ENCODE data around the gene SAMD5.

SAMD5 gene

GRCh38 chr6:147614501-147614900, 106.0 kb downstream of the SAMD5 start:
- 88% methylated on average over 2 of the region's 4 CpGs for WGBS
- Histone ChIP-seq H3K4ac (ENCODE audit: low read depth in 1 of 2, low read length in 2 of 2) (no peak overlapping the region), H3K18ac (ENCODE audit: low read depth in 1 of 2, low read length in 2 of 2) (no peak overlapping the region), H3K79me1 (replicated peaks; ENCODE audit: low read length, poor library complexity, severe bottlenecking) (no peaks in the 10 kb centered on the region), H3K9ac (ENCODE audit: low read length) (no peak overlapping the region), H3K14ac (ENCODE audit: low read length in 2 of 2) (no peak overlapping the region), H3K4me1 (ENCODE audit: control insufficient read depth, insufficient read depth, low read depth, low read length) (no peaks in the 10 kb centered on the region), H2BK12ac (ENCODE audit: low read length in 2 of 2) (no peak overlapping the region), H3K27ac (ENCODE audit: low read length, poor library complexity, severe bottlenecking) (no peak overlapping the region), H3K4me2 (ENCODE audit: low read length, poor library complexity, severe bottlenecking) (no peak overlapping the region), H3K9me3 (ENCODE audit: control insufficient read depth, low read length) (no peaks in the 10 kb centered on the region), H2AK5ac (ENCODE audit: low read length, severe bottlenecking) (no peak overlapping the region), H3K27me3 (ENCODE audit: control insufficient read depth in 1 of 2, insufficient read depth in 1 of 2, low read length in 2 of 2) (no peaks in the 10 kb centered on the region), H3K4me3 (ENCODE audit: insufficient read depth in 1 of 2, low read depth in 1 of 2, low read length in 2 of 2) (no peak overlapping the region), H2BK15ac (ENCODE audit: low read depth, poor library complexity, severe bottlenecking) (no peak overlapping the region), H3K23ac (ENCODE audit: low read length in 2 of 2) (no peak overlapping the region), H4K91ac (ENCODE audit: low read length) (no peak overlapping the region), H3K36me3 (ENCODE audit: control insufficient read depth in 1 of 2, insufficient read depth in 2 of 2, low read depth in 1 of 2, low read length in 2 of 2) (no peaks in the 10 kb centered on the region), H2AFZ (ENCODE audit: low read depth, low read length) (no peak overlapping the region), H2BK5ac (ENCODE audit: low read depth, low read length, poor library complexity, severe bottlenecking) (no peak overlapping the region), H2BK120ac (ENCODE audit: low read depth, low read length) (no peak overlapping the region), H4K8ac (ENCODE audit: low read length) (no peak overlapping the region)
- no peak for DNase-seq

GRCh38 chr6:147615659-147616456, 107.4 kb downstream of the SAMD5 start:
- H2BK120ac ChIP-seq (ENCODE audit: low read depth, low read length): no peak overlapping the region
- H3K18ac ChIP-seq (ENCODE audit: low read depth in 1 of 2, low read length in 2 of 2): no peak overlapping the region
- no peak overlapping the region for H2AK5ac ChIP-seq (ENCODE audit: low read length, severe bottlenecking)
- H2AFZ ChIP-seq (ENCODE audit: low read depth, low read length): no peak overlapping the region
- no peak overlapping the region for H2BK12ac ChIP-seq (ENCODE audit: low read length in 2 of 2)
- H4K8ac ChIP-seq (ENCODE audit: low read length): no peak overlapping the region
- no peak overlapping the region for H3K14ac ChIP-seq (ENCODE audit: low read length in 2 of 2)
- H3K79me1 ChIP-seq (replicated peaks; ENCODE audit: low read length, poor library complexity, severe bottlenecking): no peaks in the 10 kb centered on the region
- no peak overlapping the region for H3K4me2 ChIP-seq (ENCODE audit: low read length, poor library complexity, severe bottlenecking)
- WGBS: 71% methylated on average over 4 of the region's 6 CpGs
- no peak overlapping the region for H3K27ac ChIP-seq (ENCODE audit: low read length, poor library complexity, severe bottlenecking)
- no peak overlapping the region for H3K4ac ChIP-seq (ENCODE audit: low read depth in 1 of 2, low read length in 2 of 2)
- no peak overlapping the region for H3K9ac ChIP-seq (ENCODE audit: low read length)
- no peaks in the 10 kb centered on the region for H3K9me3 ChIP-seq (ENCODE audit: control insufficient read depth, low read length)
- H3K4me1 ChIP-seq (ENCODE audit: control insufficient read depth, insufficient read depth, low read depth, low read length): no peaks in the 10 kb centered on the region
- H3K23ac ChIP-seq (ENCODE audit: low read length in 2 of 2): no peak overlapping the region
- no peak overlapping the region for H2BK15ac ChIP-seq (ENCODE audit: low read depth, poor library complexity, severe bottlenecking)
- H4K91ac ChIP-seq (ENCODE audit: low read length): no peak overlapping the region
- no peak overlapping the region for H2BK5ac ChIP-seq (ENCODE audit: low read depth, low read length, poor library complexity, severe bottlenecking)
- no peak overlapping the region for H3K4me3 ChIP-seq (ENCODE audit: insufficient read depth in 1 of 2, low read depth in 1 of 2, low read length in 2 of 2)
- no peak for DNase-seq
- no peaks in the 10 kb centered on the region for H3K27me3 ChIP-seq (ENCODE audit: control insufficient read depth in 1 of 2, insufficient read depth in 1 of 2, low read length in 2 of 2)
- H3K36me3 ChIP-seq (ENCODE audit: control insufficient read depth in 1 of 2, insufficient read depth in 2 of 2, low read depth in 1 of 2, low read length in 2 of 2): no peaks in the 10 kb centered on the region

GRCh38 chr6:147617366-147617765, 108.9 kb downstream of the SAMD5 start:
- Histone ChIP-seq H2AFZ (ENCODE audit: low read depth, low read length) (no peak overlapping the region), H4K8ac (ENCODE audit: low read length) (no peak overlapping the region), H2AK5ac (ENCODE audit: low read length, severe bottlenecking) (no peak overlapping the region), H3K14ac (ENCODE audit: low read length in 2 of 2) (no peak overlapping the region), H2BK12ac (ENCODE audit: low read length in 2 of 2) (no peak overlapping the region), H3K9me3 (ENCODE audit: control insufficient read depth, low read length) (no peaks in the 10 kb centered on the region), H3K23ac (ENCODE audit: low read length in 2 of 2) (no peak overlapping the region), H2BK15ac (ENCODE audit: low read depth, poor library complexity, severe bottlenecking) (no peak overlapping the region), H3K9ac (ENCODE audit: low read length) (no peak overlapping the region), H3K79me1 (replicated peaks; ENCODE audit: low read length, poor library complexity, severe bottlenecking) (no peaks in the 10 kb centered on the region), H3K36me3 (ENCODE audit: control insufficient read depth in 1 of 2, insufficient read depth in 2 of 2, low read depth in 1 of 2, low read length in 2 of 2) (no peaks in the 10 kb centered on the region), H3K27me3 (ENCODE audit: control insufficient read depth in 1 of 2, insufficient read depth in 1 of 2, low read length in 2 of 2) (no peaks in the 10 kb centered on the region), H3K18ac (ENCODE audit: low read depth in 1 of 2, low read length in 2 of 2) (no peak overlapping the region), H2BK120ac (ENCODE audit: low read depth, low read length) (no peak overlapping the region), H3K4me1 (ENCODE audit: control insufficient read depth, insufficient read depth, low read depth, low read length) (no peaks in the 10 kb centered on the region), H3K4me3 (ENCODE audit: insufficient read depth in 1 of 2, low read depth in 1 of 2, low read length in 2 of 2) (no peak overlapping the region), H3K4me2 (ENCODE audit: low read length, poor library complexity, severe bottlenecking) (no peak overlapping the region), H4K91ac (ENCODE audit: low read length) (no peak overlapping the region), H2BK5ac (ENCODE audit: low read depth, low read length, poor library complexity, severe bottlenecking) (no peak overlapping the region), H3K27ac (ENCODE audit: low read length, poor library complexity, severe bottlenecking) (no peak overlapping the region), H3K4ac (ENCODE audit: low read depth in 1 of 2, low read length in 2 of 2) (no peak overlapping the region)
- WGBS: 100% methylated on average over 2 of the region's 3 CpGs
- DNase-seq: no peak

GRCh38 chr6:147618457-147618856, 110.0 kb downstream of the SAMD5 start:
- no peak overlapping the region for H3K4me3 ChIP-seq (ENCODE audit: insufficient read depth in 1 of 2, low read depth in 1 of 2, low read length in 2 of 2)
- 95% methylated on average over 6 of the region's 6 CpGs for WGBS
- no peak overlapping the region for H4K91ac ChIP-seq (ENCODE audit: low read length)
- DNase-seq: no peak
- no peak overlapping the region for H4K8ac ChIP-seq (ENCODE audit: low read length)
- no peaks in the 10 kb centered on the region for H3K9me3 ChIP-seq (ENCODE audit: control insufficient read depth, low read length)
- no peaks in the 10 kb centered on the region for H3K27me3 ChIP-seq (ENCODE audit: control insufficient read depth in 1 of 2, insufficient read depth in 1 of 2, low read length in 2 of 2)
- no peaks in the 10 kb centered on the region for H3K4me1 ChIP-seq (ENCODE audit: control insufficient read depth, insufficient read depth, low read depth, low read length)
- no peak overlapping the region for H2AFZ ChIP-seq (ENCODE audit: low read depth, low read length)
- no peak overlapping the region for H3K14ac ChIP-seq (ENCODE audit: low read length in 2 of 2)
- H2AK5ac ChIP-seq (ENCODE audit: low read length, severe bottlenecking): no peak overlapping the region
- no peak overlapping the region for H3K18ac ChIP-seq (ENCODE audit: low read depth in 1 of 2, low read length in 2 of 2)
- no peaks in the 10 kb centered on the region for H3K79me1 ChIP-seq (replicated peaks; ENCODE audit: low read length, poor library complexity, severe bottlenecking)
- no peak overlapping the region for H2BK5ac ChIP-seq (ENCODE audit: low read depth, low read length, poor library complexity, severe bottlenecking)
- H3K4me2 ChIP-seq (ENCODE audit: low read length, poor library complexity, severe bottlenecking): no peak overlapping the region
- H3K23ac ChIP-seq (ENCODE audit: low read length in 2 of 2): no peak overlapping the region
- H2BK15ac ChIP-seq (ENCODE audit: low read depth, poor library complexity, severe bottlenecking): no peak overlapping the region
- H3K4ac ChIP-seq (ENCODE audit: low read depth in 1 of 2, low read length in 2 of 2): no peak overlapping the region
- H2BK12ac ChIP-seq (ENCODE audit: low read length in 2 of 2): no peak overlapping the region
- H3K36me3 ChIP-seq (ENCODE audit: control insufficient read depth in 1 of 2, insufficient read depth in 2 of 2, low read depth in 1 of 2, low read length in 2 of 2): no peaks in the 10 kb centered on the region
- no peak overlapping the region for H2BK120ac ChIP-seq (ENCODE audit: low read depth, low read length)
- H3K27ac ChIP-seq (ENCODE audit: low read length, poor library complexity, severe bottlenecking): no peak overlapping the region
- no peak overlapping the region for H3K9ac ChIP-seq (ENCODE audit: low read length)
